KOPT-K1 (cell line): ENCODE measurements around the gene BDNF.

Source experiments
- H3K27ac ChIP-seq: fragments of 200-600 bp; sonication (generic); 2 replicates; pipeline ENCODE4 v1.5.1; 2016; ENCODE audit warnings: antibody characterized with exemption, mild to moderate bottlenecking, low read depth, low read length; ENCODE audit not compliant: poor library complexity, severe bottlenecking
- H3K36me3 ChIP-seq: fragments of 200-600 bp; sonication (generic); 2 replicates; pipeline ENCODE4 v1.5.1; 2017; ENCODE audit warnings: antibody characterized with exemption, mild to moderate bottlenecking, low read length, moderate library complexity; ENCODE audit not compliant: insufficient read depth
- H3K9me3 ChIP-seq: fragments of 200-600 bp; sonication (generic); 2 replicates; pipeline ENCODE4 v1.5.1; 2017; ENCODE audit warnings: antibody characterized with exemption, low read length, mild to moderate bottlenecking; ENCODE audit not compliant: insufficient read depth, poor library complexity, severe bottlenecking

The BDNF gene

GRCh38 chr11:27612932-27613880 is 87.0 kb downstream of the BDNF start:
- H3K27ac ChIP-seq = no peak overlapping the region

GRCh38 chr11:27611947-27612455 is 88.3 kb downstream of the BDNF start:
- no peak overlapping the region for H3K27ac ChIP-seq

More at GRCh38 chr11:27612932-27613880, 87.0 kb downstream of the BDNF start:
- Histone ChIP-seq H3K36me3 (no peaks in the 10 kb centered on the region), H3K9me3 (no peaks in the 10 kb centered on the region)

GRCh38 chr11:27611390-27611789 is 88.9 kb downstream of the BDNF start:
- Histone ChIP-seq H3K9me3 (no peaks in the 10 kb centered on the region), H3K36me3 (no peaks in the 10 kb centered on the region), H3K27ac (no peak overlapping the region)

More at GRCh38 chr11:27611947-27612455, 88.3 kb downstream of the BDNF start:
- H3K36me3 ChIP-seq = no peaks in the 10 kb centered on the region
- H3K9me3 ChIP-seq = no peaks in the 10 kb centered on the region

GRCh38 chr11:27610946-27611345 is 89.3 kb downstream of the BDNF start:
- Histone ChIP-seq H3K36me3 (no peaks in the 10 kb centered on the region), H3K9me3 (no peaks in the 10 kb centered on the region), H3K27ac (no peak overlapping the region)

- no peaks in the 10 kb centered on the region for H3K9me3 ChIP-seq
- no peaks in the 10 kb centered on the region for H3K36me3 ChIP-seq
- H3K27ac ChIP-seq = no peak overlapping the region
Observed at GRCh38 chr11:27610280-27610679, 90.0 kb downstream of the BDNF start.

- no peaks in the 10 kb centered on the region for H3K9me3 ChIP-seq
- no peaks in the 10 kb centered on the region for H3K36me3 ChIP-seq
Observed at GRCh38 chr11:27608951-27609350, 91.3 kb downstream of the BDNF start.

GRCh38 chr11:27605422-27605821 is 94.8 kb downstream of the BDNF start:
- Histone ChIP-seq H3K36me3 (no peaks in the 10 kb centered on the region), H3K9me3 (no peaks in the 10 kb centered on the region), H3K27ac (no peak overlapping the region)

More at GRCh38 chr11:27608951-27609350, 91.3 kb downstream of the BDNF start:
- H3K27ac ChIP-seq = no peak overlapping the region
